ENCODE measurements around the gene ASB2. TPM values are rescaled to one million over a fixed set of nuclear protein-coding genes. Genes with fewer than 3 reads are reported as not detected.

ASB2 gene
- total and polyA plus RNA-seq, 2 of the 8 experiments (the other 6 are each of a cell fraction or from before 2014, with no cell fraction given) = 1.0 to 2.1 TPM

DNA sequence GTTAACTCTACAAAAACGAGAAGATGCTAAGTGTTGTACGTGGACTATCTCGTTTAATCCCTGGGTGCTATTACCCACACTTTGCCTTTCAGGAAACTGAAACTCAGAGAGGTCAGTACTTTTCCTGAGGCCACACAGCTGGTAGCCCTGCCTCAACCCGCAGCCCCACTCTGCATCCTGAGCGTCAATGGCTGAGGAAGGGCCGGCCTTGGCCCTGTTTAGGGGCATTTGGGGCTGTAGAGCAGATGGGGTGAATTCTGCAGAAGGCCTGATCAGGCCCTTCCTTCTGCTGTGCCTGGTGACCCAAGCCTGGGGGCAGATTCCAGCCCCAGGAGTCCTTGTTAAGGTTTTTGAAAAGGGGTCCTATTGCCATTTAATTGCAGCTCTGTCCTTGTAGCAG lies 17.0 kb upstream of the ASB2 start:
- H2BK20ac ChIP-seq (ENCODE audit: low read length) = no peak overlapping the region
- no peaks in the 10 kb centered on the region for H4K20me1 ChIP-seq (replicated peaks in 1 of 2; ENCODE audit: control insufficient read depth in 1 of 2, insufficient read depth in 2 of 2, low read length in 2 of 2)
- no peak for TF ChIP-seq ASH2L (IDR thresholded peaks at IDR 0.05; ENCODE audit: low read length)
- no peak for TF ChIP-seq POU5F1 (IDR thresholded peaks at IDR 0.05; ENCODE audit: low read depth, low read length)
- no peak for TF ChIP-seq EGR1 (IDR thresholded peaks at IDR 0.05; ENCODE audit: borderline replicate concordance, low read depth, low read length)
- TF ChIP-seq BRCA1 (IDR thresholded peaks at IDR 0.05; ENCODE audit: low read depth, low read length) = no peak
- TF ChIP-seq SP4 (IDR thresholded peaks at IDR 0.05; ENCODE audit: low read length) = no peak
- no peak for TF ChIP-seq SAP30 (IDR thresholded peaks at IDR 0.05; ENCODE audit: insufficient read depth, insufficient replicate concordance, low read length)
- TF ChIP-seq TAF1 (IDR thresholded peaks at IDR 0.05; ENCODE audit: low read depth, low read length) = no peak
- TF ChIP-seq BCL11A (IDR thresholded peaks at IDR 0.05; ENCODE audit: low read depth in 2 of 2, low read length in 2 of 2) = no peak
- TF ChIP-seq POLR2AphosphoS5 (IDR thresholded peaks at IDR 0.05; ENCODE audit: low read depth, low read length) = no peak
- no peaks in the 10 kb centered on the region for H3K27me3 ChIP-seq (replicated peaks in 1 of 4; ENCODE audit: control insufficient read depth in 3 of 4, extremely low read depth in 1 of 4, insufficient read depth in 3 of 4, low read length in 3 of 4)
- no peak overlapping the region for H3K14ac ChIP-seq (ENCODE audit: insufficient read length)
- ChIA-PET CTCF (ENCODE audit: partially characterized antibody) (interaction anchor here (0.5 to 20.5 kb wide), 4 partner anchors 9 to 459 kb away, joined by 3 to 484 read pairs (median 56); no protein-coding TSS in a partner anchor), POLR2A (ENCODE audit: partially characterized antibody) (no interaction called here)
- H3K4me2 ChIP-seq (ENCODE audit: insufficient read depth in 1 of 2, low read depth in 2 of 2, low read length in 2 of 2) = no peak overlapping the region
- DNase-seq (ENCODE audit: low read depth in 1 of 2, low spot score in 2 of 2) = no peak
- H3K79me1 ChIP-seq (ENCODE audit: low read depth, low read length) = no peaks in the 10 kb centered on the region; the same call in 1 of the 2 replicates
- H3K23me2 ChIP-seq (ENCODE audit: low read depth, low read length) = peaks cover 2% of the 10 kb centered on the region; the same call in 1 of the 2 replicates
- no peak overlapping the region for H4K91ac ChIP-seq (replicated peaks; ENCODE audit: insufficient read length, low read length)
- H3K18ac ChIP-seq (ENCODE audit: extremely low read depth, low read length) = no peak overlapping the region
- no peaks in the 10 kb centered on the region for H3K36me3 ChIP-seq (ENCODE audit: control insufficient read depth in 2 of 4, insufficient read depth in 4 of 4, low read length in 3 of 4)
- H2BK12ac ChIP-seq (ENCODE audit: low read depth, low read length) = no peak overlapping the region
- no peak overlapping the region for H4K5ac ChIP-seq (ENCODE audit: insufficient read length, low read depth, low read length)
- 87% methylated on average over 6 of the region's 6 CpGs; no CpG with 5 or more reads in 1 of the 2 experiments for WGBS, 2 experiments (ENCODE audit: extremely low coverage in 1 of 2, insufficient coverage in 1 of 2, insufficient read length in 1 of 2, insufficient replicate concordance in 2 of 2, low coverage in 1 of 2, low lambda C conversion rate in 2 of 2, missing lambda C conversion rate in 1 of 2)
- no peak overlapping the region for H2AK5ac ChIP-seq (ENCODE audit: low read depth, low read length)
- H3K9me3 ChIP-seq (ENCODE audit: insufficient read depth in 2 of 2, low read depth in 1 of 2, low read length in 1 of 2) = no peaks in the 10 kb centered on the region
- H3K9ac ChIP-seq (replicated peaks in 1 of 4; ENCODE audit: extremely low read depth in 1 of 4, low read depth in 3 of 4, low read length in 3 of 4) = no peak overlapping the region
- H3K56ac ChIP-seq (replicated peaks; ENCODE audit: insufficient read length, low read depth, low read length) = no peak overlapping the region
- H3K4ac ChIP-seq (replicated peaks; ENCODE audit: insufficient read length, low read depth, low read length) = no peak overlapping the region
- no peak for FAIRE-seq
- no peak overlapping the region for H2BK5ac ChIP-seq (ENCODE audit: low read depth, low read length)
- H3K4me3 ChIP-seq (ENCODE audit: extremely low read depth in 1 of 4, insufficient read depth in 2 of 4, low read depth in 3 of 4, low read length in 4 of 4) = no peak overlapping the region
- no peaks in the 10 kb centered on the region for H3K79me2 ChIP-seq (ENCODE audit: control insufficient read depth in 1 of 2, insufficient read depth in 2 of 2, low read length in 2 of 2)
- H3K27ac ChIP-seq (ENCODE audit: low read depth, low read length) = no peak overlapping the region
- H4K8ac ChIP-seq (ENCODE audit: extremely low read depth, insufficient read depth, low read length) = no peak overlapping the region
- no peak overlapping the region for H2BK15ac ChIP-seq (ENCODE audit: low read length)
- no peak overlapping the region for H2BK120ac ChIP-seq (replicated peaks; ENCODE audit: low read depth, low read length)
- peaks cover 0 to 6% (median 0%) of the 10 kb centered on the region in 4 experiments; a peak in 2 of 7 replicates for H3K4me1 ChIP-seq (replicated peaks in 1 of 4; ENCODE audit: control insufficient read depth in 3 of 4, insufficient read depth in 4 of 4, low read length in 3 of 4)
- H3K23ac ChIP-seq (ENCODE audit: insufficient read length) = no peak overlapping the region
- H2AFZ ChIP-seq (ENCODE audit: low read length) = no peak overlapping the region
